GM21717 (cell line): ENCODE data around the gene HCRTR1.

ENCODE experiments used
- ATAC-seq: cut with Tn5 transposase; IDR thresholded peaks from one replicate; pipeline ENCODE4 v1.9.1; 2021; ENCODE audit warnings: mild to moderate bottlenecking, moderate library complexity; ENCODE audit not compliant: unreplicated experiment

HCRTR1 gene

DNA sequence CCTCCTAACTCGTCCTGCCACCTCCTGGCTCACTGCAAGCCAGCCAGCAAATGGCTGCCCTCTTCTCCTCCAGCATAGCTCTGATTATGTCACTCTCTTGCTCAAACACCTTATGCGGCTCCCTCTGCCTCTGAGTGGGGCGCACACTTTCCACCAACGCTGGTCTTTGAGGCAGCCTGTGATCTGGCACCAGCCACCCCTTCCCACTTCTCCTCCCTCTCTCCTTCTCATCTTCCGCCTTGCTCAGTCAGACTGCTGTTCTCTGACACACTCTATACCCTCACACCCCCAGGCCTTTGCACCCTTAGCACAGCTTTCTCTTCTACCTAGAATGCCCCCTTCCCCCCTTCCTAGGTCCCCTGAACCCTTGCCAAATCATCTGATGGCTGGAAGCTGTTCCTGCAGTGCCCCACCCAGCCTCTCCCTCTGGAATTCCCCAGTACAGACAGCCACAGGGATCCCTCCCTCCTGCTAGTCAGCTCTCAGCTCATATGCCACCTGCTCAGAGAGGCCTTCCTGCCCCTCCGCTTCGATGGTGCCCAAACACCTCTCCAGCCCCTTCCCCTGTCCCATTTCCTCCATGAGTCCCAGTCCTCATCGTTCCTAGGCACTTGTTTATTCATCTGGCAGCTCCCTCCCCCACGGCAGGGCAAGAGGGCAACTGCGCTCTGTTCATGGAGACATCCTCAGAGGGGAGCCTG is 48.9 kb downstream of the HCRTR1 start:
- ATAC-seq = no peak

DNA sequence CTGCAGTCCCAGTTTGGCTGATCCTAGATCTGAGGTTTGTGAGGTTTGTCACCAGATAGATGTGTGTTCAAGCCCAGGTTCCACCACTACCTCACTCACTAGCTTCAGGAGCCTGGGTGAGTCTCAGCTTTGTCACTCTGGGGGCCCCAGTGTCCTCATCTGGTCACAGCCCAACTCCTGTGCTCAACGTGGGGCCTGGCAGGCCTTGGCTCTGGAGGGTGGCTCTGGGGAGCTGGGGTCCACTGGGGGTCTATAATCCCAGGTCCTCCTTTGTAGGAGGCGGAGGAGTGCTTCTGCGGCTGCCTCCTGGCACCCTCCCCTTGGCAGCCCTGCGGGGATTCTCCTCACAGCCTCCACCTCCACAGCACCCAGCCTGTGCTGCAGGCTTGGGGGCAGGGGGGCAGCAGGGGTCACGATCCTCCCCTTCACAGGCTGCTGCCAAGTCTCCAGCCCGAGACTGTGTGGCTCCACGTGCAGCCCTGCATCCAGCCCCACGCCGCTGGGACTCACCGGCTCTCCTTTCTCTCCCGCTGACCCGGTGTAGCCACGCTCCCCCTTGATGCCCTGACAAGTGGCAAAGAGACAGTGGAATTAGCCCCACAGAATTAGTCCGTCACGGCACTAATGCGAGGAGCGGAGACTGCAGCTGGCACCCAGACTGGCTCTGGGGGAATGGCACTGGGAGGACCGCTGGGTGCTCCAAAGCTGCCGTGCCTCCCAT is 49.7 kb downstream of the HCRTR1 start:
- no peak for ATAC-seq

DNA sequence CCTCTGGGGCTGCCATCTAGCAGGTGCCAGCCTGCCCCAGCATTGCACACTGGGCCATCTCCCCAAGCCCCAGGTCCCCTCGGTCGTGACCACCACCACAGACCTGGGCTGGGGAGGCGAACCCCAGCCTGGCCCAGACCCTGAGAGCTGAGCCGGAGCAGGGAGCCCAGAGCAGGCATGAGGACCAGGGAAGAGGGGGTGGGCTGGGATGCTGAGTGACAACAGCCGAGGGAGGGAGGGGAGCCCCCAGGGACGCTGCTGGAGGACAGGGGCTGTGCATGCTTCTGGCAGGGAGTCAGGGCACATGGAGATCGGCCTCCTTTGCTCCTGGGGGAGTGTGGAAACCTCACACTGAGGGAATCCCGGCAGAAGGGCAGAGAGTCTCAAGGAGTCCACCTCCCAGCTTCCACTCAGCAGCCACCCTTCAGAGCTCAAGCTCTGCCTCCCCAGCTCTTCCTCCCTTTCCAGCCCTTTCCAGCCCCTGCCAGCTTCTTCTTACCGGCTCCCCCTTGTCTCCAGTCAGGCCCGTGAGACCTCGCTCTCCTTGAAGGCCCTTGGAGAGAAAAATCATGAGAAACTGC is 50.9 kb downstream of the HCRTR1 start:
- no peak for ATAC-seq

DNA sequence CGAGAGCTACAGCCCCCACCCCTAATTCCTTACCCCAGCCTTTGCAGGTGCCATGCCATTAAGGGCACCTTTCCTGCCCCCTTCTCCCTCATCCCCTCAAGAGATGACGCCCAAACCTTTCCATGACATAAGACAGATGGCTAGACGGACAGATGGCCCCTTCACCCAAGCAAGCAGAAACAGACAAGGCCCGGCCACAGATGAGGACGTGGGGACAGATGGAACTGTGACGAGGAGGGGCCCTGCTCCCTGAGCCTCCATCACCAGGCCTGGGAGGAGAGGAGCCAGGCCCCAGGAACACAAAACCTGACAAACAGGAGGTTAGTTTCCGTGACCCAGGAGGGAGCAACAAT is 51.9 kb downstream of the HCRTR1 start:
- no peak for ATAC-seq

DNA sequence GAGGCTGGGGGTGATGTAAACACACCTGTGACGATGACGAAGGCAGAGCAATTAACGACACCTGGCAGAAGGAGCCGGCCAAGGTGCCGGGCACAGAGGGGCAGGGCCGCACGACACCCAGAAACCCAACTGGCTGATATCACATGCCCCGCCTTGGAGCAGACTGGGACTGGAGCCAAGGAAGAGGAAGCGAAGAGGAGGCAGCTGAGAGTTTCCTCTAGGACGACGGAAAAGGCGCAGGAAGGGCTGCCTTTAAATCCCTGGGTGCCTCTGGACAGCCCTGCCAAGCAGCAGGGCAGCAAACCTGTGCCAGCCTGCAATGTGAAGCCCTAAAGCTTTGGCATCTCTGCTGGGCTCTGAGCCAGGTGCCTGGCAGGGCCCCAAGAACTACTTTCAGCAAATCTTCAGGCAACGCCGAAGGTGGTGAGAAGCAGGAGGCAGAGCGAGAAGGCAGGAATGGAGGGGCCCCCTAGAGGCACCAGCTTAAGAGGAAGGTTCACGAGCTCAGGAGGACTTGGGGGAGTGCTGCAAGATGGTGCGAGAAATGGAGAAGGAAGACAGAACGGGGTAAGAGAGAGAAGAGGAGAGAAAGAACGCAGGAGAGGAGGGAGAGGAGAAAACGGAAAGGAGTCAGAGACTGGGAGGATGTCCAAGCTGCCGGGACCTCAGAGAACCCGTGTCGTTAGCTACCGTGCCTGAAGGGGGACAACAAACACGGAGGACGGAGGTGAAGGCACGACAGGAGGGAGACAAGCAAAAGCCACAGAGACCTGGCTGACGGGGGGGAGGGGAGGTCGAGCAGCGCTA is 52.5 kb downstream of the HCRTR1 start:
- no peak for ATAC-seq

DNA sequence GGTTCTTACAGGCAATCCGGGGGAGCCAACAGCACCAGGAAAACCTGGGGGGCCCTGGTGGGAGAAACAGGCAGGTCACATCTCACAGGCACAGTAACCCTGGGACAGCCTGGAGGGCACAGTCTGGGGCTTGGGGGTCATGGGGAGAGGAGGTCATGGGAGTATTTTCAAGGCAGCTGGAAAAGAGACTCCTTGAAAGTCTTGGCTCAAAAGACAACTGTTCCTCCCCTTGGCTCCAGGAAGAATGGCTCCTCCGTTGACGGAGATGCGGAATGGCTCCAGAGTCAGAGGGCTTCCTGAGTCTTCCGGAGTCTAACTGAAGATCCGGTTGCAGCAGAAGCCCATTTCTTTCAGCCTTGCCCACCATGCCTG is 53.1 kb downstream of the HCRTR1 start:
- ATAC-seq = no peak

DNA sequence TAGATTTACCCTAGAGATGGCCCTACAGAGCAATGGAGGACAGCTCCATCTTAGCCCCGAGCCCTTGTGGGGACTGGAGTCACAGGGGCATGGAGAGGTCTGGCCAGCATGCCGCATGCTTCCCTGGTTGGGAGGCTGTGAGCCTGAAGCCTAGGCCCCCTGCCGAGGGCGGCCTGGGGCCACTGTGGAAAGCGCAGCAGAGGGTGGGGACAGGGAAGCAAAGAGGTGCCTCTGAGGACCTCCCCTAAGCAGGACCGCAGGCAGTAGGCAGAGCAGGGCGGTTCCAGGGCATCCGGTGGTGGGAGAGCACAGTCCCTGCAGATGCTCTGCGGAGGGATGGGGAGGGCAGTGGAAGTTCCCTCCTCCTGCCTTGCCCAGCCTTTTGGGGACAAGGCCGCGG is 53.7 kb downstream of the HCRTR1 start:
- no peak for ATAC-seq

DNA sequence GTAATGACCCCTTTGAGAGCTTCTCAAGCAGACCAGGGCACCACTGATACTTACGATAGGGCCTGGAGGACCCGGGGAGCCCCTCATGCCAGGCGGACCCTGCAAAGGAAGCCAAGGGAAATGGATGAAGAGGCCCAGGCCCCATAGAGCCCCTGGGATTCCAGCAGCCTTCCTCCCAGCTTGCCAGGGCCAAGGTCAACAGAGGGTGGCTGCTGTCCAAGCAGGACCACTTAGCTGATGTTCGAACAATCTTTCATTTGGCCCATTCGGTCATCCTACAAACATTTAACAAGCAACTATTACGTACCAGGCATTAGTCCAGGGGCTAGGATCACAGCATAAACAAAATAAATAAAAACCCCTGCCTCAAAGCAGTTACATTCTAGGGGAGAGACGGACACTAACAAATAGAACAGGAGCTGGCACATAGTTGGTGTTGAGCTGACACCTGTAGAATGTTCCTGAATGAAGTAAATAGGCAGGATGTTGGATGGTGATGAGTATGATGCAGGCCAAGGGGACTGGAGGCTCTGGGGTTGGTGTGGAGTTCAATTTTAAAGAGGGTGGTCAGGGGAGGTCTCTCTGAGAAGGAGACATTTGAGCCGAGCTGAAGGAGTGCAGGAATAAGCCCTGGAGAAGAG is 54.2 kb downstream of the HCRTR1 start:
- ATAC-seq = no peak

DNA sequence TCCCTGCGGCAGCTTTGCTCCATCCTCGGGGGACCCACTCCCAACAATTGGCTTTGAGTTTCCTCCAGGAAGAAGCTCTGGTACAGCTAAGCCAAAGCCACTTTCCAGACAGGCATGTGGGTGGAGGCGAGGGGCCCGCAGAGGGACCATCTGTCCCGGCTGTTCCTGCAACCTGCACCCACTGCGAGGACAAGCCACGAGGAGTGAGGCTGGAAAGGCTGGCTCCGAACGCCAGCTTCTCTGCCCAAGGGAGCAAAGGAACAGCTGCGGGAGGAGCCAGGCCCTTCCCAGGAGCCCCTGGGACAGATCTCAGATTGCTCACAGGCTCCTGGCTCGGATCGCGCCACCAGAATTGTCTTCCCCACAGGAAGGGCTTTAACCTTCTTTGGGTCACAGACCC is 55.5 kb downstream of the HCRTR1 start:
- ATAC-seq = no peak

DNA sequence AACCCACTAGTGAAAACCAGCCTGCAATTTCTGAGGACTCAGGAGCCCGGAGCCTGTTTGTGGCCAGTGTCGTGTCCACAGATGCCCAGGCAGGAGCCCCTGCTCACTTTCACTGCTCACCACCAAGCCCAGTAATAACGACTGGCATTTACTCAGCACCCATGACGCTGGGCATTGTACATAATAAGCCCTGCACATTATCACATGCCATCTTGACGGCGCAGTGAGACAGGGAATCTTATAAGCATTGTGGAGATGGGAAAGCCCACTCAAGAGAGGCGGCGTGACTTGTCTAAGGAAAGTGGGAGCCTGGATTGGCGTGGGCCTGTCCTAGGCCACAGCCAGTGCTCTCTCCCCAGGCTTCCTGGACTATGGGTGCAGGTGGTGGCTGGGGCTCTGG is 55.9 kb downstream of the HCRTR1 start:
- ATAC-seq = no peak

DNA sequence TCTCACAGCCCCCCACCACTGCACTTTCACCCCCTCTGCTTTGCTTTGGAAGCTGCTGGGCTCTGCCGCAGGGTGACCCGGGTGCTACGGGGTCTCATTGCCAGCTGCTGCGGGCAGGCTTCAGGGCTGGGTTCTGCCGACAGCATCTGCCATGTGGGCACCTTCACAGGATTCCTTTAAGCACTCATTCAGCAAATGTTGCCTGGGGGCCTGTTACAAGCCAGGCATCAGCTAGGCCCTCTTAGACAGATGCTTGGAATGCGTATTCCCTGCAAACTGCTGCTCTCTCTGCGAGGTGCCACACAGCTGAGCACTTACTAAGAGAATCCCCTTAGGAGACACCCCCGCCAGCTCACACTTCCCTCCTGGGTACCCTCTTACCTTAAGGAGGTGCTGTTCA is 57.1 kb downstream of the HCRTR1 start:
- ATAC-seq = no peak

DNA sequence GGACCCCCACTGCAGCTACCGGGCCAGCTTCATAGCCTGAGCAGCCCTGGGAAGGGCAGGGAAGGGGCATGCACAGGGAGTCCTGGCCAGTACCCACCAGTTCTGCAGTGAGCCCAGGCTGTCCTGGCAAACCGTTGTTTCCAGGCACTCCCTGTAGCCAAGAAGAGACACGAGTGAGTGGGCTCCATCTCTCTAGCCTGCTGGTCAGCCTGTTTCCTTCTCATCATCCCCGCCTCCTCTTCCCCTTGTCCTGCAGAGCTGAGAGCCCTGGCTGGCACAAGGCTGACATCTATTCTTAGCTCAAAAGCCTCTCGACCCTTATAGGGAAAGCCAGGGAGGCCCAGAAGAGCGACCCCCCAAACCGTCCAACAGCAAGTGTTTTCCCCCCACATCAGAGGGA is 57.7 kb downstream of the HCRTR1 start:
- no peak for ATAC-seq

DNA sequence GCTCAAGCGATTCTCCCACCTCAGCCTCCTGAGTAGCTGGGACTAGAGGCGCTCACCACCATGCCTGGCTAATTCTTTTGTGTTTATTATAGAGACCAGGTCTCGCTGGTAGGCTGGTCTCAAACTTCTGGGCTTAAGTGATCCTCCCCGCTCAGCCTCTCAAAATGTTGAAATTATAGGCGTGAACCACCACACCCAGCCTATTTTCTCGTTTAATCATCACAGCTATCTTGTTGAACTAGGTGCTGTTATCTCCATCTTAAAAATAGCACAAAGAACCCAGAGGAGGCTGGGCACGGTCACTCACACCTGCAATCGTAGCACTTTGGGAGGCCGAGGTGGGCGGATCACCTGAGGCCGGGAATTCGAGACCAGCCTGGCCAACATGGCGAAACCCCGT is 58.3 kb downstream of the HCRTR1 start:
- ATAC-seq = no peak
